Measurements from ENCODE around the gene RAB35.
A peak's percentile ranks its signal among the peaks of the same experiment; 100 is the strongest.

Gene RAB35

DNA sequence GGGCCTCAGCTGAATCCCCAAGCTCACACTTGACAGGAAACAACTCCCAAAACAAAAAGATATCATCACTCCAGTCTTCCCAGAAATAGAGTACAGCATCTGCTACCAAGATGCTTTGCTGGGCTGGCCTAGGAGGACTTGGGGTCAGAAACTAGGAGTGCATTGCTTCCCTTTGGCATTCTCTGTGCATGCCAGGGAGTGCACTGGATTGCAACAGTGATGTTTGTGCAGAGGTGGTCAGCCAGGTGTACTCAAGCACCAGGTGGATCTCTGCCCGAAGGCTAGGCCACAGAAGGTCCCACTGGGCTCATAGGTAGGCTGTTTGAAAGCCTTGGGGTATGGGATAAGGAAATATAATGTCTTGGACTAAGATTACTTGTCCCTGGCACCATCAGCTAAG lies 51.1 kb downstream of the RAB35 start:
- DNase-seq (ENCODE audit: low read depth in 2 of 2), result no peak
- no peak for TF ChIP-seq CTCF (IDR thresholded peaks at IDR 0.05; ENCODE audit: low read depth, low read length)
- H3K4me3 ChIP-seq (replicated peaks in 1 of 2; ENCODE audit: low read depth in 2 of 2, low read length in 2 of 2), result no peak overlapping the region

DNA sequence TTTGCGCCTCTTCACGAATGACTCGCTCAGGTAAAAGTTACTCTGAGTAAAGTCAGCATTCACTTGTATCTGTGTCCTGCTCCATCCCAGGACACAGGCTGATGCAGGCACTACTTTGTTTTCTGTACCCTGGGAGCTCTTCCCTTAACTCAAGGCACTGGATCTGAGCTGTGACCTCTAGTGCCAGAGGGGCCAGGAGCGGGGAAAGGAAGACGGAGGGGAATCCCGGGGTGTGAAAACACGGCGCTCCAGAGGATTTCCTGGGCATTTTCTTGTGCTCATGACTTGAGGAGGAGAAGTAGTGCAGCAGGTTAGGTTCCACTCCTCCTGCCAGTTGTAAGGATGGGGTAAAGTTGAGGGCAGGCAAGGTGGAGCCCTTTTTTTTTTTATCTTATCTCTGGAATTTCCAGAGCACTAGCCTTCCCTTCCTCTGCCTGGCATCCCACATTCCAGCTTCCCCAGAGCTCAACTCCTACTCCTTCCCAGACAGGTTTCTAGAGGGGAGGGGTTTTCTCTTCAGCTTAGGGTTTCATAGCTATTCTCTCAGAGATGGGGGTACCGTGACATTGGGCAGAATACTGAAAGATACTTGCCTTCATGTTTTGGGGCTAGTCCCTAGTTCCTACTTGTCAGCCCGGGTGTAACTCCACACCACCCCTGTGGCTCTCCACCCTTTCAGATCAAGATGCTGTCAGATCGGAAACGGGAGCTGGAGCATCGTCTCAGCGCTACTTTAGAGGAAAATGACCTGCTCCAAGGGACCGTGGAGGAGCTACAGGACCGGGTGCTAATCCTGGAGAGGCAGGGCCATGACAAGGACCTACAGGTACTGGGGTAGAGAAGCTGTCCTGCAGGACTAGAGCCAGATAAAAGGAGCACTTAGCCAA lies 52.3 kb downstream of the RAB35 start:
- DNase-seq (ENCODE audit: low read depth in 2 of 2), result no peak
- no peak for TF ChIP-seq CTCF (IDR thresholded peaks at IDR 0.05; ENCODE audit: low read depth, low read length)
- no peak overlapping the region for H3K4me3 ChIP-seq (replicated peaks in 1 of 2; ENCODE audit: low read depth in 2 of 2, low read length in 2 of 2)

- H3K4me3 ChIP-seq (replicated peaks in 1 of 2; ENCODE audit: low read depth in 2 of 2, low read length in 2 of 2), result no peak overlapping the region
- no peak for TF ChIP-seq CTCF (IDR thresholded peaks at IDR 0.05; ENCODE audit: low read depth, low read length)
- DNase-seq (ENCODE audit: low read depth in 2 of 2), result peak in 1 of 2 donors; percentile 11
Observed at GRCh38 chr12:120062976-120063579, 53.5 kb downstream of the RAB35 start.

GRCh38 chr12:120061575-120062214 lies 54.9 kb downstream of the RAB35 start:
- TF ChIP-seq CTCF (IDR thresholded peaks at IDR 0.05; ENCODE audit: low read depth, low read length), result no peak
- DNase-seq (ENCODE audit: low read depth in 2 of 2), result no peak
- no peak overlapping the region for H3K4me3 ChIP-seq (replicated peaks in 1 of 2; ENCODE audit: low read depth in 2 of 2, low read length in 2 of 2)

GRCh38 chr12:120060717-120061116 lies 55.8 kb downstream of the RAB35 start:
- no peak overlapping the region for H3K4me3 ChIP-seq (replicated peaks in 1 of 2; ENCODE audit: low read depth in 2 of 2, low read length in 2 of 2)
- DNase-seq (ENCODE audit: low read depth in 2 of 2), result no peak
- TF ChIP-seq CTCF (IDR thresholded peaks at IDR 0.05; ENCODE audit: low read depth, low read length), result no peak

- no peak overlapping the region for H3K4me3 ChIP-seq (replicated peaks in 1 of 2; ENCODE audit: low read depth in 2 of 2, low read length in 2 of 2)
- DNase-seq (ENCODE audit: low read depth in 2 of 2), result peak in 1 of 2 donors; percentile 13
- TF ChIP-seq CTCF (IDR thresholded peaks at IDR 0.05; ENCODE audit: low read depth, low read length), result no peak
Observed at GRCh38 chr12:120060196-120060595, 56.4 kb downstream of the RAB35 start.

Data from cardiac fibroblast (primary cell).